Measurements from ENCODE around the gene SLC6A17.

The SLC6A17 gene

DNA sequence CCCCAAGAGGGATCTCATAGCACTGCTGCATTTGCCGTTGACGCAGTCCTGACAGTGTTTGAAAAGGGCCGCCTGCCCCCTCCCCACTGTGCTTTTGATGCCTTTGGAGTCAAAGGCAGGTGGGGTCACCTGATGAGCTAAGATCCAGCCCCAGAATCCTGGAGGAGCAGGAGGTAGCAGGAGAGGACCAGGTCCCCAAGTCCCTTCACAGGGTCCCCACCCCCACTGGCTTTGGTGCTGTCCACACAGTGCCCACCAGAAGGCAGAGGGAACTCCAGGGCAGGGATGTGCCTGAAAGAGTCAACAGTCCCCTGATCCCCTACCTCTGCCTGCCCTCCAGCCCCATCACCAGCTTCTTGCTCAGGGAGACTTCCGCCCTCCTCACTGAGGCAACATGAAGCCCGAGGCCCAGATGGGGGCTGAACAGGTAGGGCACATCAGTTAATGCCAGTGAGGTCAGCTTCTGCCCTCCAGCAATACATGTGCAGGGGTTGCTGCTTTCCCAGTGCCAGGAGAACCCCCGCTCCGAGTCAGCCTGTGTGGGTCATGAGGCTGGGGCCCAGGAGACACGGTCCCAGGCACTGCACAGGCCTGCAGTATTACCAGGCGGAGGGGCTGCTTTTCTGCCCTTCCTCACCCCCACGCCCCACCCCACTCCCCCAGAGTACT is 51.0 kb downstream of the SLC6A17 start:
- no peak for DNase-seq (ENCODE audit: low read depth in 2 of 3, low spot score in 2 of 3)

DNA sequence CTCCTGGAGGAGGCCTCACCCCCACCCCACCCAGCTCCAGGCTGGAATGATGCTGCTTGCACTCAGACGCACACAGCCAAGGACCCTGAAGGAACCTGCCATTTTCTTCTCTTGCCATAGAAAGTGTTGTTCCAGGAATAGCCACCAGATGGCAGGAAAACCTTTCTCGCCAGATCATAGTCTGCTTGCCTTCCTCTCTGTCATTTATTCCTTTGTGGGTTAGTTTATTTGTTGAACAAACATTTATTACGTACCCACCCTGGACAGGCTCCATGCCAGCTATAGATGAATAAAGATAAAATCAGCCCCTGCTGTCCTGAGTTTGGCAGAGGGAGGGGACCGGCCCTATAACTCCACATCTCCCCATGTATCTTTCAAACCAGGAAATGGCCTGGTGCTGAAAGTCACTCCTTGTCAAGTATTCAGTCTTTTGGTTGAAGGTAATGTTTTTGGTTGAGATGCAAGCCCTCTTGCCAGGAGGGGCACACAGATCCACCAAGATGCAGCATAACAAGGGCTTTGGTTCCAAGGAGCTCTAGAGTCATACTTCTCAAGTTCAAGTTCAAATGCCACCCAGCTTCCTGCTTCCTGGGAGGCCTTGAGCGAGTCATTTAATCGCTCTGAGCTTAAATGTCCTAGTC is 52.8 kb downstream of the SLC6A17 start:
- DNase-seq (ENCODE audit: low read depth in 2 of 3, low spot score in 2 of 3), result peak in 1 of 3 experiments; percentile 58

GRCh38 chr1:110205156-110205555 is 54.9 kb downstream of the SLC6A17 start:
- DNase-seq (ENCODE audit: low read depth in 2 of 3, low spot score in 2 of 3), result no peak

DNA sequence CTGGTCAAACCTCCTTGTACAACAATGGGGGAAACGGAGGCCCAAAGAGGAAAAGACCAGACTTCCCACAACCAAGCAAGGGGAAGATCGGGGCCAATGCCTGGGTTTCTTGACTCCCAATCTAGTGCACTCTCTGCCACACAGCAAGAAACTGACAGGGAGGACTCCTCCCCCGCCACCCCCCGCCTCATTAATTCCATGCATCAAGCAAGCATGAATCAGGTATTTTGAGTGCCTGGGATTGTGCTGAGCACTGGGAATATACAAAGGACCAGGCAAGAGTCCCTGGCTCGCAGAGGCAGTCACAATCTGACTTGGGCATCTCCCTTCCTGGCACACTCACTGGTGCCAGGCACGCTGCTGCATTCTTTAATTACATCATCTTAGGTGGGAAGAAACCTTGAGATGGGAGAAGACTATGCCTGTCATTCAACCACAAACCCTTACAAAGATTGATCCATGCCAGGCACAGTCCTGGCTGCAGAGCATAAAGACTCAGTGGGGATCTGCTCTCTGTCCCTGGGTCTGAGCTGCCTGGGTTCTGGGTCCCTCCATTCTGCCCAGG is 55.4 kb downstream of the SLC6A17 start:
- DNase-seq (ENCODE audit: low read depth in 2 of 3, low spot score in 2 of 3), result no peak

DNA sequence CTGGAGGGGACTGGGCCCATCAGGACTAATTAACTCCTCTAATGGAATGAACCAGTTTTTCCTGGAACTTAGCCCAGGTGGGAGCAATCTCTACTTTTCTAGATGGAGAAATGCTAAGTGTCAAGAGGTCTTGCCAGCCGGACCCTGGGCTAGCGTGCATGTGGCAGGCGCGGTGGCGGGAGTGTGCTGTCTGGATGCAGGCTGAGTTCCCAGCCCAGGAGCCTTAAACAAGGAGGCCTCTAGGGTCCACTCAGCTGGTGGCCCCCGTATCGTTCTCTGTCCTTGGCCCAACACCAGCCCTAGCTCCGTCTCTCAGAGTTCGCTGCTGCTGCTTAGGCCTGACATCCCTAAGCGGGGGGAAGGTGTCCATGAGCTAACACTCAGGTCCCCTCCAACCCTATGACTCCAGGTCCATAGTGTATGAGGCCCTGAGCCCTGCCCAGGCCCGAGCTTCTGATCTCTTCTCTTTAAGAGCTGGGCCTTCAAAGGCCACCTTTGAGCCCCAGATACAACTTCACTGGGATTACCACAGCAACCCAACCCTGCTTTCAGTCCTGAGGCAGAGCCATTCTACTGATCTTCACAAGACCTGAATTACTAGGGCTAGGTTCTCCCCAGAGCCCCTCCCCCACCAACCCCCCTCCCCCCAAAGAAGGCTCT is 56.1 kb downstream of the SLC6A17 start:
- DNase-seq (ENCODE audit: low read depth in 2 of 3, low spot score in 2 of 3), result no peak

GRCh38 chr1:110207831-110208230 is 57.5 kb downstream of the SLC6A17 start:
- DNase-seq (ENCODE audit: low read depth in 2 of 3, low spot score in 2 of 3), result peak; percentile 39 to 56 (median 50)

GRCh38 chr1:110208916-110209645 is 58.8 kb downstream of the SLC6A17 start:
- no peak for DNase-seq (ENCODE audit: low read depth in 2 of 3, low spot score in 2 of 3)

DNA sequence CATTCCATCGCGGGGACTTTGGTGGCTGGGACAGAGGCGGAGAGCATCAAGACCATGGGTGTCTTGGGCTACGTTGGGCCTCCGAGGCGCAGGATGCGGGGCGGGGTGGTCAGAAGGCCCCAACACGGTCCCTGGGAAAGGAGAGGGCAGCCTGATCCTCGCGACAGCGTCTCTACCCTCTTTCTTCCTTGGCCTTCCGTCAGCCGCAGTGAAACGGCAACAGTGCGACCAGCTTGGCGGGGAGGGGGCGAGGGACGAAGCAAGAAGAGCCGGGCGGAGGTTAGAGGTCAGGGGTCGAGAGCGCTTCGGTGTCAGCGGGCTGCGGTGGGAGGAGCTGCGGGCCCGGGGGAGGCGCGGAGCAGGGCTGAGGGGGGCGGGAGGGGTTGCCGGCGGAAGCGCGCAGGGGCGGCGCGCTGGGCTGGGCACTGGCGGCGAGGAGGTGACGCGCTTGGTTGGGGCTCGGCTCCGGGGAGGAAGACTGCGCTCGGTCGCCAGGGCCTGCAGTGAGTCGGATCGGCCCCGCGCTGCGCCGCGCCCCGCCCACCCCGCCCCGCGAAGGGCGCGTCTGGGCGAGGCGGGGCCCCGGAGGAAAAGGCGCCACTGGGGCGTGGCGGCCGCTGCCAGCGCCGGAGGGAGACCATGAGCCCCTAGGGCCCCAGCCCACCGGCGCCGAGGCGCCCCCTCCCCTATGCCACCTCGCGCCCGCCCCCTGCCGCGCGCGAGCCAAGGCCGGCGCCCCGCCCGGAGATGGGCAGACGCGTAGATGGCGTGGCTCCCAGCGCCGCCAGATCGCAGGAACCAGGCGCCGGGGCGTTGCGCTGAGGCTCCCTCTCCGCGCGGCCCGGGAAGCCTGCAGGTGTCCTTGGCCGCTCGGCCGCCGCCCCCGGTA is 59.7 kb downstream of the SLC6A17 start, which contains the start of gene KCNC4:
Gene KCNC4 (plus strand): TSS at position 600 of the 889 bp plus-strand sequence. CDS start 1,186 bp downstream, outside the sequence.
- peak; percentile 67 to 80 (median 70) for DNase-seq (ENCODE audit: low read depth in 2 of 3, low spot score in 2 of 3)

DNA sequence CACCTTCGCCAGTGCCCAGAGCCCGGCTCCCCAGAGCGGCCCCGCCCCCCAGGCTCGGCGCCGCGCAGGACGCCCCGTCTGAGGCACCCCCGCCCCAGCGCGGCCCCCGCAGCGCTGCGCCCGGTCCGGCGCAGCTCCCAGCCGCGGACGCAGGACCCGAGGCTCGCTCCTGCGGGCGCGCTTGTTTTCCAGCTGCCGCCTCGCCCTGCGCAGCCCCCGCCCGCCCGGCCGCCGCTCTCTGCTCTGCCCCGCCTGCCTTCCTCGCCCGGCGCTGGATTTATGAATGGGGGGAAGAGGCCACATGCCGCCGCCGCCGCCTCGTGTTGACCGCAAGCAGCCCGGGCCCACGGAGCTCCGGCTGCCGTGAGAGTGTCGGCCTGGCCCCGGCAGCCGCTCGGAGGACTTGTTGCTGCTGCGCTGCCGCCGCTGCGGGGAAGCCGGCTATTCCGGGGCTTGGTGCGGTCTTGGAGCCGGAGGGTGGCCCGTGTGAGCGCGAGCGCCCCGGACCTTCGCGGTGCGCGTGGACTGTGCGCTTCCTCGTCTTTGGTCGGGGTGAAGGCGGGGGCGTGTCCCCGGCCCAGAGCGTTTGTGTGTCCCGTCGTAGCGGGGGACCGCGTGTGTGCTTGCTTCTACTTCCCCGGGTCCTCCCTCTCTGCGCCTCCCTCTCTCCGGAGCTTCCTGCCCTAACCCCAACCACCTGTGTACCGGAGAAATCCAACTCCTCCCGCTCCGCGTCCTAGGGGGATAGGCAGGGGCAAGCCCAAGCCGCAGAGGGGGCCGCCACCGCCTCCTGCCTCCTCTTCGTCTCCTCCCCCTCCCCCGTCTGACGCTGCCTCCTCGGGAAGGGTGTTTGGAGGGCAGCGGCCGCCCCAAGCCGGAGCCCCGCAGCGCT is 60.6 kb downstream of the SLC6A17 start:
- peak; percentile 20 to 37 (median 23) for DNase-seq (ENCODE audit: low read depth in 2 of 3, low spot score in 2 of 3)

- DNase-seq (ENCODE audit: low read depth in 2 of 3, low spot score in 2 of 3), result peak in 1 of 3 experiments; percentile 24
Observed at GRCh38 chr1:110211496-110212168, 61.3 kb downstream of the SLC6A17 start.

GRCh38 chr1:110212169-110213142 is 62.2 kb downstream of the SLC6A17 start:
- DNase-seq (ENCODE audit: low read depth in 2 of 3, low spot score in 2 of 3), result no peak

- DNase-seq (ENCODE audit: low read depth in 2 of 3, low spot score in 2 of 3), result no peak
Observed at GRCh38 chr1:110213143-110213540, 62.8 kb downstream of the SLC6A17 start.

GRCh38 chr1:110214454-110215404 is 64.4 kb downstream of the SLC6A17 start:
- DNase-seq (ENCODE audit: low read depth in 2 of 3, low spot score in 2 of 3), result no peak

DNA sequence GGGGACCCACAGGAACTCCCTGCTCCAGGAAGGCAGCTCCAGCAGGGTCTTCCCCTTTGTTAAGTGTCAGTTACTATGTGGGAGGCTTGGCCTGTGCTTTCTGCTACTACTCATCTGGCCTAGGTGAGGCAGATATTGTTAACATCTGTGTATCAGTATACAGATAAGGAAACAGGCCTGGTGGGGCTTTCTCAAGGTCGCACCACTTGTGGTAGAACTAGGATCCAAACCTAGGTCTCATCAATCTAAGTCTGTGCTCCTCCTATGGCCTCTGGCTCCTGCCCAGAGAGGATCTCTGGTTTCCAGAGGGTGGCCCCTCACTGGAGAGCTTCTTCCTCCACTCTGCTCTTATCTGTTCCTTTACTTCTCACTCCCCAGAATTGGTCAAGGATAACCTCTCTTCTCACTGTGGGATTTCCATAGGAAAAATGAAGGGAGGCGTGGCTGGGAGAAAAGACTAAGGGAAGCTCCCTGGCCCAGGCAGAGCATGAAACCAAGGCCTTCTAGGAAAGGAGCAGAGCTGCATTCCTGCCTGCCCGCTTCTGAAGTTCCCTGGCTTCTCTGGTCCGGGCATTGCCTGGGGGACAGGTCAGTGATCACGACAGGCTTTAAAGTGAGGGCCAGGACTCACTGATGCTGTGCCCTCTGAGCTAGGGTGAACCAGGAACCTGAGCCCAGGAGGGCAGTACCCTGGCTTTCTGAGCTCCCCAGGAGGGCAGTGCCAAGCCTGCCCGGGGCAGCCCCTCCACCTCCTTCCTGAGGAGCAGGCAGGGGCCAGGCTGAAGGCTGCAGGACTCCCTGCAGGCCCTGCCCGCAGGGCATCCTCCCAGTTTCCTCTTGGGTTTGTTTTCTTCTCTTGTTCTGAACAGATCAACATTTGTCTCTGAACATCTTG is 65.6 kb downstream of the SLC6A17 start:
- no peak for DNase-seq (ENCODE audit: low read depth in 2 of 3, low spot score in 2 of 3)

- DNase-seq (ENCODE audit: low read depth in 2 of 3, low spot score in 2 of 3), result no peak
Observed at GRCh38 chr1:110216844-110217444, 66.7 kb downstream of the SLC6A17 start.

All from activated CD8-positive, alpha-beta memory T cell treated with anti-CD3 and anti-CD28 coated beads for 48 hours (primary cell).